Tibial nerve (tissue), 4 donors: ENCODE results near the gene PLCB1. TPM values are rescaled to one million over a fixed set of nuclear protein-coding genes. Genes with fewer than 3 reads are reported as not detected.

Source experiments
- DNase-seq, 2 donors: peaks; one replicate each; pipeline ENCODE4 v3.0.0-alpha.2; 2019; ENCODE audit warnings: low spot score in 2 of 2
- H3K27ac ChIP-seq, 4 donors: fragments of 200-600 bp; sonication (generic) in 3 of 4; one replicate each; pipeline ENCODE4 v1.5.1; 2017 to 2019; ENCODE audit warnings: mild to moderate bottlenecking in 1 of 4
- H3K27me3 ChIP-seq, 2 donors: fragments of 200-600 bp; sonication (generic) in 1 of 2; one replicate each; pipeline versions ENCODE4 v1.5.1 to v1.6.0; 2017 to 2019
- H3K36me3 ChIP-seq, 3 donors: fragments of 200-600 bp; sonication (generic); one replicate each; pipeline ENCODE4 v1.5.1; 2018 to 2019
- H3K4me1 ChIP-seq, 4 donors: fragments of 200-600 bp; sonication (generic) in 3 of 4; one replicate each; pipeline ENCODE4 v1.5.1; 2017 to 2019
- H3K4me3 ChIP-seq, 4 donors: fragments of 200-600 bp; sonication (generic) in 3 of 4; one replicate each; pipeline ENCODE4 v1.5.1; 2017 to 2019; ENCODE audit warnings: mild to moderate bottlenecking in 1 of 4, moderate library complexity in 1 of 4
- H3K9me3 ChIP-seq, 4 donors: fragments of 200-600 bp; sonication (generic) in 3 of 4; one replicate each; pipeline ENCODE4 v1.5.1; 2017 to 2019
- EP300 ChIP-seq, 2 donors: sonication (generic); formaldehyde crosslinking; IDR thresholded peaks; one replicate each; pipeline ENCODE4 v1.6.1; 2017; ENCODE audit warnings: antibody characterized with exemption in 2 of 2, mild to moderate bottlenecking in 1 of 2
- POLR2A ChIP-seq, 2 donors: fragments of 450-650 bp; IDR thresholded peaks; one replicate each; pipeline ENCODE4 v1.6.1; 2017; ENCODE audit warnings: antibody characterized with exemption in 2 of 2, mild to moderate bottlenecking in 2 of 2, moderate library complexity in 2 of 2
- WGBS, 2 donors: methylation state at CpG; one replicate each; pipeline ENCODE4 v1.1.5; 2018; 5-methylcytosine and 5-hydroxymethylcytosine counted together
- total RNA-seq, 4 donors: library from RNA; depleted of rRNA; stranded (reverse); fragments of >200 nt; gene quantifications; one replicate each; pipeline ENCODE4 v1.1.0, GENCODE V29; 2016
- TF ChIP-seq, protein P1 (sequence below), 5 experiments: fragments of 200-600 bp in 3 of 5; fragments of 450-650 bp in 2 of 5; sonication (generic) in 3 of 5; IDR thresholded peaks; one replicate each; pipeline ENCODE4 v1.5.1; 2016 to 2019; ENCODE audit warnings: antibody characterized with exemption in 5 of 5, mild to moderate bottlenecking in 3 of 5, moderate library complexity in 2 of 5

The PLCB1 gene
- total RNA-seq, 4 donors from 2014 or later = 34.7 to 52.8 (median 39.2) TPM

DNA sequence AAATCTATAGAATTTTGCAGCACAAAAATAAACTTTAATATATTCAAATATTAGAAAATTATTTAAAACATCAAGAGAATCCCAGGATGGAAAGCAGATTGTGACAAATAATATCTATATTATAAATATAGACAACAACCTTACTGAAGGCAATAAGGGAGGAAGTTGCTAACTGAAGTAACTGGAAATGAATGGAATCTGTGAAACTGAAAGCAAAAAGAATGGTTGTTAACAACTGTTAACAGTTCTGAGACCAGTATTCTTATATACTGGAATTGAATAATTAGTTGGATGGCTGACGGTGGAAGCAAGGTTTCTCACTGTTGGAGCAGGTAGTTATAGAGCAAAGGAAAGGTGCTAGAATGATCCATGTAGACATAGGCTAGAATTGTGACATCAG lies 220.4 kb downstream of the PLCB1 start:
- Histone ChIP-seq H3K9me3 (no peaks in the 10 kb centered on the region), H3K36me3 (no peaks in the 10 kb centered on the region), H3K4me1 (peaks cover 0 to 10% (median 0%) of the 10 kb centered on the region in 4 donors), H3K27me3 (no peaks in the 10 kb centered on the region), H3K4me3 (no peak overlapping the region), H3K27ac (no peak overlapping the region)
- 79 to 80% methylated on average over 1 of the region's 1 CpG for WGBS, 2 donors
- TF ChIP-seq, protein P1, sequence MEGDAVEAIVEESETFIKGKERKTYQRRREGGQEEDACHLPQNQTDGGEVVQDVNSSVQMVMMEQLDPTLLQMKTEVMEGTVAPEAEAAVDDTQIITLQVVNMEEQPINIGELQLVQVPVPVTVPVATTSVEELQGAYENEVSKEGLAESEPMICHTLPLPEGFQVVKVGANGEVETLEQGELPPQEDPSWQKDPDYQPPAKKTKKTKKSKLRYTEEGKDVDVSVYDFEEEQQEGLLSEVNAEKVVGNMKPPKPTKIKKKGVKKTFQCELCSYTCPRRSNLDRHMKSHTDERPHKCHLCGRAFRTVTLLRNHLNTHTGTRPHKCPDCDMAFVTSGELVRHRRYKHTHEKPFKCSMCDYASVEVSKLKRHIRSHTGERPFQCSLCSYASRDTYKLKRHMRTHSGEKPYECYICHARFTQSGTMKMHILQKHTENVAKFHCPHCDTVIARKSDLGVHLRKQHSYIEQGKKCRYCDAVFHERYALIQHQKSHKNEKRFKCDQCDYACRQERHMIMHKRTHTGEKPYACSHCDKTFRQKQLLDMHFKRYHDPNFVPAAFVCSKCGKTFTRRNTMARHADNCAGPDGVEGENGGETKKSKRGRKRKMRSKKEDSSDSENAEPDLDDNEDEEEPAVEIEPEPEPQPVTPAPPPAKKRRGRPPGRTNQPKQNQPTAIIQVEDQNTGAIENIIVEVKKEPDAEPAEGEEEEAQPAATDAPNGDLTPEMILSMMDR (IDR thresholded peaks at IDR 0.05) = no peak
- TF ChIP-seq EP300 (IDR thresholded peaks at IDR 0.05) = no peak
- no peak for TF ChIP-seq POLR2A (IDR thresholded peaks at IDR 0.05)
- DNase-seq = no peak

DNA sequence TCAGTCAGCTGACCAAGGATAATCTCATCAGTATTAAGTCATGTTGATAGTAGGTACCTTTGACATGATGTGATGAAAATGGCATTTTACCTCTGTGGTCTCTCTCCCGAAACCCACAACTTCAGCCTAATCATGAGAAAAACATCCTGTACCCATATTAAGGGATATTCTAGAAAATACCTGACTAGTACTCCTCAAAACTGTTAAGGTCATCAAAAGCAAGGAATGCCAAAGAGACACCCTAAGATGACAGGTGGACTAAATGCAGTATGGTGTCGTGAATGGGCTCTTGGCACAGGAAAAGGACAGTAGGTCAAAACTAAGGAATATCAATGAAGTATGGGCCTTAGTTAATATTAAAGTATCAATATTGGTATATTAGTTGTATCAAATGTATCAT lies 221.4 kb downstream of the PLCB1 start:
- WGBS, 2 donors = 95 to 98% methylated on average over 2 of the region's 2 CpGs
- H3K4me3 ChIP-seq = no peak overlapping the region
- TF ChIP-seq EP300 (IDR thresholded peaks at IDR 0.05) (no peak), POLR2A (IDR thresholded peaks at IDR 0.05) (no peak)
- TF ChIP-seq, protein P1 (IDR thresholded peaks at IDR 0.05) = no peak
- DNase-seq = no peak
- H3K9me3 ChIP-seq = no peaks in the 10 kb centered on the region
- H3K36me3 ChIP-seq = no peaks in the 10 kb centered on the region
- no peak overlapping the region for H3K27ac ChIP-seq
- peaks cover 0 to 15% (median 0%) of the 10 kb centered on the region in 4 donors for H3K4me1 ChIP-seq
- no peaks in the 10 kb centered on the region for H3K27me3 ChIP-seq

DNA sequence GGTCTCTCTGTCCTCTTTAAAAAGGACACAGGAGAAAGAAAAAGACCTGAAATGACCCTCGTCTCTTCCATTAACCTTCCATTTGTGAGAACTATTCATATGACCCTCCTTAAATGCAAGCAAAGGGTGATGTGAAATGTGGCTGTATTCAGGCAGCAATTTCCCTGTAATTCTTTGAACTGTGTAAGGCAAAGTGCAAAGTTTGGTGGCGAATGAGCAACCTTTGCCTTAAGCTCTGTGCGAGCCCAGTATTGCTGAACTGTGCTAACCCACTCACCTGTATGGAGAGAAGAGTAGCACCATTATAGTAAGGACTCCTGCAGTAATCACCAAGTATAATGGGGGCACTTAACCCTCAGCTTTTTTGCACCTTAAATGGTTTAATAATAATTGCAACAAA lies 223.4 kb downstream of the PLCB1 start:
- Histone ChIP-seq H3K36me3 (no peaks in the 10 kb centered on the region), H3K27me3 (no peaks in the 10 kb centered on the region), H3K27ac (no peak overlapping the region), H3K4me1 (peaks cover 0 to 15% (median 0%) of the 10 kb centered on the region in 4 donors), H3K9me3 (no peaks in the 10 kb centered on the region), H3K4me3 (no peak overlapping the region)
- TF ChIP-seq, protein P1 (IDR thresholded peaks at IDR 0.05) = no peak
- TF ChIP-seq POLR2A (IDR thresholded peaks at IDR 0.05) (no peak), EP300 (IDR thresholded peaks at IDR 0.05) (no peak)
- WGBS, 2 donors = 96 to 98% methylated on average over 3 of the region's 3 CpGs
- no peak for DNase-seq

DNA sequence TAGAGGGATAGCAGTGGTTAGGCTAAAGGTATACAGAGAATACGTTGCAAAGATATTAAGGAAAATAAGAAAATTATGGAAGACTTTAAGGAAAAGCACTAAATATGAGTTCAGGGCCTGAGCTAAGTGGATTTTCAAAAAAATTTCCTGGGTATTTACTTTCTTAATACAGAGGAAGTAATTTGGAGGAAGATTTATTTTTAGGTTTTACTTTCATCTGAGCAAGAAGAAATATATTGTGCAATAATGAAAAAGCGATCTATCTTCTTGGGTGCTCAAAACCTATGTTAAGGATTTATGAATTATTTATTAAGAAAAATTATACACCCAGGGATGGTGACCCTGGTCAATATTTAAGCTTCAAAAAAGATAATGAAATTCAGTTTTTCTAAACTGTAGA lies 224.7 kb downstream of the PLCB1 start:
- 83 to 86% methylated on average over 2 of the region's 2 CpGs for WGBS, 2 donors
- TF ChIP-seq, protein P1 (IDR thresholded peaks at IDR 0.05) = no peak
- TF ChIP-seq EP300 (IDR thresholded peaks at IDR 0.05) (no peak), POLR2A (IDR thresholded peaks at IDR 0.05) (no peak)
- no peaks in the 10 kb centered on the region for H3K9me3 ChIP-seq
- no peaks in the 10 kb centered on the region for H3K36me3 ChIP-seq
- peaks cover 0 to 26% (median 4%) of the 10 kb centered on the region in 4 donors for H3K4me1 ChIP-seq
- no peak overlapping the region for H3K4me3 ChIP-seq
- H3K27me3 ChIP-seq = no peaks in the 10 kb centered on the region
- H3K27ac ChIP-seq = no peak overlapping the region
- no peak for DNase-seq

DNA sequence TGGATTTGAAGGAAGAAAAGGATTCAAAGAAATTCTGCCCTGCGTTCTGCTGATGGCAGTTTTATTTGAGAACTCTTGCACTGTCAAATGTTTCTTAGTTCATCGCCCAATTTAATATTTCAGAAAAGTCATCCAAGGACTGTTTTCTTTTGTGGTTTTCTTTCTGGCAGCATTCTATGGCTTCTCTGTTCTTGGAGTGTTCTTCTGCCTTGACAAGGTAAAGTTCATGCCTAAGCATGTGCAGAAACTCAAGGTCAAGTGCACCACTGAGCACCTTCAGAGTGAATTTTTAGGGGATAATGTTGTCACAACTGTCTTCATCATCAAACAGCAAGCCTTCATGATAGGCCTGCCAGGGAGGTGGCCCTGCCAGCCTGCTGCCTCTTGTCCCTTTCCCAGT lies 225.6 kb downstream of the PLCB1 start:
- H3K27ac ChIP-seq = no peak overlapping the region

More for the DNA sequence above, 225.6 kb downstream of the PLCB1 start:
- Histone ChIP-seq H3K4me3 (no peak overlapping the region), H3K4me1 (peaks cover 0 to 26% (median 5%) of the 10 kb centered on the region in 4 donors), H3K36me3 (no peaks in the 10 kb centered on the region), H3K27me3 (no peaks in the 10 kb centered on the region), H3K9me3 (no peaks in the 10 kb centered on the region)
- 51 to 53% methylated on average over 2 of the region's 2 CpGs for WGBS, 2 donors
- no peak for TF ChIP-seq EP300 (IDR thresholded peaks at IDR 0.05)
- TF ChIP-seq, protein P1 (IDR thresholded peaks at IDR 0.05) = no peak
- TF ChIP-seq POLR2A (IDR thresholded peaks at IDR 0.05) = no peak
- no peak for DNase-seq
